ENCODE measurements around the gene ITGAD. TPM values are rescaled to one million over a fixed set of nuclear protein-coding genes. Genes with fewer than 3 reads are reported as not detected.

Gene ITGAD
- total and polyA plus RNA-seq, 2 of the 4 experiments (the other 2 are of a cell fraction): not detected

DNA sequence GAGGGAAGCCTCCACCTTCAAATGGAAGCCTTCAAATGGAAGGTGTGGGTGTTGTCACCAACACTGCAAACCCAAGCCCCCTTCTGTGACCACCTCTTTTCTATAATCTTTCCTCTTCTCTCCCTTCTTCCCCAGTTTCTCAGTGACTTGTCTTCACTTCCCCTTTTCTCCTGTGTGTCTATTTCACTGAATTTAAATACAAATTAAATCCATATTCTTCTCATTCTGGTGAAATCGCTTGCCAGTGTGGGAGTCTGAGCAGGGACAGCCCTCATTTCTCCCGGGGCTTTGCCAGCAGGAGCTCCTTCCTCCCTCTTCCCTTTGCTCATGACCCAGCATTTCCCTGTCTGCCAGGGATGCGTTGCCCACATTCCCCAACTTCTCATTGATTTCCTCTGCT, 44.6 kb upstream of the ITGAD start:
- no peaks in the 10 kb centered on the region for H3K79me1 ChIP-seq (ENCODE audit: low read depth in 1 of 2, low read length in 2 of 2)
- dilution Hi-C loops (cut with HindIII; ENCODE audit: low sequenced_read_pairs, unreplicated experiment): no loop called here
- no peak overlapping the region for H2BK20ac ChIP-seq (ENCODE audit: low read depth, low read length)
- H3K9me1 ChIP-seq (ENCODE audit: insufficient read depth, low read length): no peaks in the 10 kb centered on the region
- no peak overlapping the region for H3K4ac ChIP-seq (ENCODE audit: low read depth, low read length)
- H4K20me1 ChIP-seq (ENCODE audit: insufficient read depth, low read length): no peaks in the 10 kb centered on the region
- H2BK15ac ChIP-seq (ENCODE audit: low read depth, low read length): no peak overlapping the region
- no peak overlapping the region for H3K14ac ChIP-seq (replicated peaks; ENCODE audit: low read depth, low read length)
- DNase-seq (no peak), ATAC-seq (ENCODE audit: low read depth) (no peak)
- no peaks in the 10 kb centered on the region for H3K4me1 ChIP-seq (ENCODE audit: control insufficient read depth, insufficient read depth, low read length)
- H3K23ac ChIP-seq (ENCODE audit: low read depth, low read length): no peak overlapping the region
- no peak overlapping the region for H2BK120ac ChIP-seq (ENCODE audit: low read depth, low read length)
- BruUV-seq (replicated peaks): no TSS peak
- no peak overlapping the region for H3K9ac ChIP-seq (ENCODE audit: low read depth, low read length)
- POLR2A ChIA-PET (ENCODE audit: unreplicated experiment): no interaction called here
- intact Hi-C loops (cut with micrococcal nuclease): no loop called here
- H4K91ac ChIP-seq (ENCODE audit: insufficient read depth, low read depth, low read length): no peak overlapping the region
- no peak overlapping the region for H2AK5ac ChIP-seq (ENCODE audit: low read depth, low read length)
- in situ Hi-C loops (cut with MboI; ENCODE audit: low sequenced_read_pairs): no loop called here
- no peak overlapping the region for H4K5ac ChIP-seq (ENCODE audit: low read depth, low read length)
- no peak overlapping the region for H2AFZ ChIP-seq (replicated peaks; ENCODE audit: low read length, poor library complexity)
- no peak overlapping the region for H3K4me2 ChIP-seq (ENCODE audit: low read depth, low read length)
- H4K8ac ChIP-seq (ENCODE audit: low read depth in 2 of 2, low read length in 2 of 2): no peak overlapping the region
- WGBS, 2 experiments (ENCODE audit: extremely low coverage in 2 of 2, insufficient read length in 1 of 2): 49% methylated on average over 3 of the region's 3 CpGs; no CpG with 5 or more reads in 1 of the 2 experiments
- CTCF ChIA-PET: no interaction called here
- no peak overlapping the region for H2BK5ac ChIP-seq (ENCODE audit: low read depth, low read length, poor library complexity, severe bottlenecking)
- no peak overlapping the region for H3K4me3 ChIP-seq (ENCODE audit: insufficient read depth, low read depth, low read length)
- H3K36me3 ChIP-seq (ENCODE audit: control insufficient read depth, insufficient read depth, low read length): no peaks in the 10 kb centered on the region
- no peaks in the 10 kb centered on the region; the same call in 1 of the 2 replicates for H3K27me3 ChIP-seq (ENCODE audit: control insufficient read depth, insufficient read depth, low read length)
- H3K18ac ChIP-seq (ENCODE audit: low read depth, low read length): no peak overlapping the region
- TF ChIP-seq CEBPB (IDR thresholded peaks at IDR 0.05; ENCODE audit: low read depth, low read length): no peak
- TF ChIP-seq, protein P1, sequence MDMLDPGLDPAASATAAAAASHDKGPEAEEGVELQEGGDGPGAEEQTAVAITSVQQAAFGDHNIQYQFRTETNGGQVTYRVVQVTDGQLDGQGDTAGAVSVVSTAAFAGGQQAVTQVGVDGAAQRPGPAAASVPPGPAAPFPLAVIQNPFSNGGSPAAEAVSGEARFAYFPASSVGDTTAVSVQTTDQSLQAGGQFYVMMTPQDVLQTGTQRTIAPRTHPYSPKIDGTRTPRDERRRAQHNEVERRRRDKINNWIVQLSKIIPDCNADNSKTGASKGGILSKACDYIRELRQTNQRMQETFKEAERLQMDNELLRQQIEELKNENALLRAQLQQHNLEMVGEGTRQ (IDR thresholded peaks at IDR 0.05; ENCODE audit: low read depth, low read length): no peak
- TF ChIP-seq MXI1 (IDR thresholded peaks at IDR 0.05; ENCODE audit: borderline replicate concordance, low read depth, low read length): no peak
- TF ChIP-seq, protein P2, sequence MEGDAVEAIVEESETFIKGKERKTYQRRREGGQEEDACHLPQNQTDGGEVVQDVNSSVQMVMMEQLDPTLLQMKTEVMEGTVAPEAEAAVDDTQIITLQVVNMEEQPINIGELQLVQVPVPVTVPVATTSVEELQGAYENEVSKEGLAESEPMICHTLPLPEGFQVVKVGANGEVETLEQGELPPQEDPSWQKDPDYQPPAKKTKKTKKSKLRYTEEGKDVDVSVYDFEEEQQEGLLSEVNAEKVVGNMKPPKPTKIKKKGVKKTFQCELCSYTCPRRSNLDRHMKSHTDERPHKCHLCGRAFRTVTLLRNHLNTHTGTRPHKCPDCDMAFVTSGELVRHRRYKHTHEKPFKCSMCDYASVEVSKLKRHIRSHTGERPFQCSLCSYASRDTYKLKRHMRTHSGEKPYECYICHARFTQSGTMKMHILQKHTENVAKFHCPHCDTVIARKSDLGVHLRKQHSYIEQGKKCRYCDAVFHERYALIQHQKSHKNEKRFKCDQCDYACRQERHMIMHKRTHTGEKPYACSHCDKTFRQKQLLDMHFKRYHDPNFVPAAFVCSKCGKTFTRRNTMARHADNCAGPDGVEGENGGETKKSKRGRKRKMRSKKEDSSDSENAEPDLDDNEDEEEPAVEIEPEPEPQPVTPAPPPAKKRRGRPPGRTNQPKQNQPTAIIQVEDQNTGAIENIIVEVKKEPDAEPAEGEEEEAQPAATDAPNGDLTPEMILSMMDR (conservative IDR thresholded peaks at IDR 0.05; ENCODE audit: low read depth, low read length): no peak
- no peak for TF ChIP-seq FOS (IDR thresholded peaks at IDR 0.05; ENCODE audit: low read depth, low read length)
- no peak for TF ChIP-seq MAFK (IDR thresholded peaks at IDR 0.05; ENCODE audit: low read depth, low read length)
- no peak overlapping the region for H2AK9ac ChIP-seq (replicated peaks; ENCODE audit: low read depth, low read length, poor library complexity)
- H3K27ac ChIP-seq (ENCODE audit: insufficient read depth, low read length): no peak overlapping the region
- H3K9me3 ChIP-seq (ENCODE audit: control insufficient read depth, insufficient read depth, low read length): no peaks in the 10 kb centered on the region
- H3K56ac ChIP-seq (ENCODE audit: extremely low read depth, insufficient read depth, low read length): no peak overlapping the region
